Upper lobe of right lung (tissue), 1 donor: ENCODE data around the gene MRPL54. TPM values are rescaled to one million over a fixed set of nuclear protein-coding genes. Genes with fewer than 3 reads are reported as not detected.

Experiments
- ATAC-seq: fragments of 200-7000 bp; cut with Tn5 transposase; one replicate; pipeline ENCODE4 v1.9.1; 2020; ENCODE audit warnings: mild to moderate bottlenecking, moderate library complexity
- DNase-seq: peaks from one replicate; pipeline ENCODE4 v3.0.0-alpha.2; 2020
- H3K27ac ChIP-seq: fragments of 200-600 bp; one replicate; pipeline ENCODE4 v1.8.0; 2022
- H3K27me3 ChIP-seq: fragments of 200-600 bp; one replicate; pipeline ENCODE4 v1.8.0; 2022; ENCODE audit warnings: mild to moderate bottlenecking
- H3K36me3 ChIP-seq: fragments of 200-600 bp; one replicate; pipeline ENCODE4 v1.8.0; 2022
- H3K4me1 ChIP-seq: fragments of 200-600 bp; one replicate; pipeline ENCODE4 v1.8.0; 2022
- H3K4me3 ChIP-seq: fragments of 200-600 bp; one replicate; pipeline ENCODE4 v1.8.0; 2022; ENCODE audit warnings: mild to moderate bottlenecking
- H3K9me3 ChIP-seq: fragments of 200-600 bp; one replicate; pipeline ENCODE4 v1.8.0; 2022
- CTCF ChIP-seq: fragments of 200-600 bp; IDR thresholded peaks from one replicate; pipeline ENCODE4 v1.8.0; 2022; ENCODE audit warnings: antibody characterized with exemption
- intact Hi-C: fragments of 100-400 bp; cut with DNase I; formaldehyde crosslinking; loops from one replicate; pipeline ENCODE4 v1.11.0; 2022
- total RNA-seq: library from RNA; stranded (reverse); fragmentation: NEBNext Ultra II Directional; extraction: Animal tissue kit (Norgen Biotek cat#: 25700); gene quantifications from one replicate; pipeline ENCODE4 v1.2.1, GENCODE V29; 2021
- donor health status: DM: no; HTN: yes; CAD: no; lungs with severe emphysema.

Gene MRPL54
- total RNA-seq, 1 donor from 2014 or later, result 59.7 TPM

GRCh38 chr19:3721887-3722442 lies 40.5 kb upstream of the MRPL54 start:
- peaks cover 27% of the 10 kb centered on the region for H3K27me3 ChIP-seq
- no peak for DNase-seq
- no peaks in the 10 kb centered on the region for H3K36me3 ChIP-seq
- H3K4me3 ChIP-seq, result peak overlapping the region; percentile 40
- no peaks in the 10 kb centered on the region for H3K9me3 ChIP-seq
- intact Hi-C loops, result no loop called here
- no peak for ATAC-seq
- no peak overlapping the region for H3K27ac ChIP-seq
- no peak for TF ChIP-seq CTCF
- H3K4me1 ChIP-seq, result peaks cover 23% of the 10 kb centered on the region

- TF ChIP-seq CTCF, result no peak
- peaks cover 23% of the 10 kb centered on the region for H3K4me1 ChIP-seq
- H3K36me3 ChIP-seq, result no peaks in the 10 kb centered on the region
- peak overlapping the region; percentile 40 for H3K4me3 ChIP-seq
- H3K27ac ChIP-seq, result no peak overlapping the region
- ATAC-seq, result peak; percentile 40
- H3K27me3 ChIP-seq, result peaks cover 27% of the 10 kb centered on the region
- no peak for DNase-seq
- no peaks in the 10 kb centered on the region for H3K9me3 ChIP-seq
- intact Hi-C loops, result no loop called here
Measured at GRCh38 chr19:3722443-3723109, 39.9 kb upstream of the MRPL54 start.

- Histone ChIP-seq H3K4me1 (peaks cover 23% of the 10 kb centered on the region), H3K9me3 (no peaks in the 10 kb centered on the region), H3K4me3 (no peak overlapping the region), H3K27me3 (peaks cover 27% of the 10 kb centered on the region), H3K36me3 (no peaks in the 10 kb centered on the region), H3K27ac (no peak overlapping the region)
- intact Hi-C loops, result no loop called here
- ATAC-seq (no peak), DNase-seq (no peak)
- no peak for TF ChIP-seq CTCF
Measured at GRCh38 chr19:3723110-3723488, 39.4 kb upstream of the MRPL54 start.

DNA sequence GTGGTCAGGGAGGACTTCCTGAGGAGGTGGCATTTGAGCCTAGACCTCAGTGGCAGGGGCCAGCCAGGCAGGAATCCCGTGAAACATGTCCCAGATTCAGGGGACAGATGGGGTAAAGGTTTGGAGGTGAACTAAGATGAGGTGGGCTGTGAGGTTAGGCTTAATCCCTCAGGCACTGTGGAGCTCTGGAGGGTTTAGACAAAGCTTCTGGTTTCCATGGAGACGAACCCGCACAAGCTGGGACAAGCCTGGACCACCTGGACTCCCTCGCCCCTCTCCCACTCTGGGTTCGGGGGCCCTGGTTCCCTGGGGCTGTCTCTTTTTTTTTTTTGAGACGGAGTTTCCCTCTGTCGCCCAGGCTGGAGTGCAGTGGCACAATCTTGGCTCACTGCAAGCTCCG lies 38.6 kb upstream of the MRPL54 start:
- no peaks in the 10 kb centered on the region for H3K9me3 ChIP-seq
- intact Hi-C loops, result no loop called here
- H3K36me3 ChIP-seq, result no peaks in the 10 kb centered on the region
- no peak for ATAC-seq
- DNase-seq, result no peak
- peaks cover 19% of the 10 kb centered on the region for H3K4me1 ChIP-seq
- H3K4me3 ChIP-seq, result no peak overlapping the region
- H3K27ac ChIP-seq, result no peak overlapping the region
- TF ChIP-seq CTCF, result no peak
- peaks cover 27% of the 10 kb centered on the region for H3K27me3 ChIP-seq

- Histone ChIP-seq H3K9me3 (no peaks in the 10 kb centered on the region), H3K27ac (no peak overlapping the region), H3K36me3 (no peaks in the 10 kb centered on the region), H3K4me1 (peaks cover 17% of the 10 kb centered on the region), H3K27me3 (peaks cover 22% of the 10 kb centered on the region), H3K4me3 (no peak overlapping the region)
- ATAC-seq (no peak), DNase-seq (no peak)
- intact Hi-C loops, result no loop called here
- TF ChIP-seq CTCF, result no peak
Measured at GRCh38 chr19:3725121-3725520, 37.4 kb upstream of the MRPL54 start.
